ENCODE results near the gene SEMA7A. TPM values are rescaled to one million over a fixed set of nuclear protein-coding genes. Genes with fewer than 3 reads are reported as not detected.

SEMA7A gene
- total RNA-seq, 4 donors from 2014 or later: 1.5 to 42.9 (median 1.6) TPM

DNA sequence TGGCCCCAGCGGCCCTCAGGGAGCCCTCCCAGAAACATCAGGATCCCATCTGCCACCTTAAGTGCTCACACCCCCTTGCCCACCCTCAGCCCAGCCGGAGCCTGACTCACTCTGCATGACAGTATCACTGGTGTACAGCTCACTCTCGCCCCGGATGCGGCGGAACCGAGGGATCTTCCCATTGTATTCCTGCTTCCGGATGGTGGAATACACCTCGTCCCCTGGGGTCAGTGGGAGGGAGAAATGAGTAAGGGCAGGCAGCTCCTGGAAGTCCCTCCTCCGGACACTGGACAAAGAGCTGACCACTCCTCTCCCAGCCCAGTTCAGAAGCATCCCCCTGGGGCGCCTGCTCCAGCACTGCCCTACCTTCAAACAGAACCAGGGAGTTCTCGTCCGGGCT is 16.5 kb downstream of the SEMA7A start:
- H3K9me3 ChIP-seq: no peaks in the 10 kb centered on the region
- H3K27ac ChIP-seq: peak overlapping the region in 1 of 4 donors; percentile 25
- H3K36me3 ChIP-seq: no peaks in the 10 kb centered on the region
- no peak overlapping the region for H3K4me3 ChIP-seq
- no peak for DNase-seq
- peaks cover 0 to 26% (median 12%) of the 10 kb centered on the region in 4 donors for H3K4me1 ChIP-seq
- TF ChIP-seq, protein P1, sequence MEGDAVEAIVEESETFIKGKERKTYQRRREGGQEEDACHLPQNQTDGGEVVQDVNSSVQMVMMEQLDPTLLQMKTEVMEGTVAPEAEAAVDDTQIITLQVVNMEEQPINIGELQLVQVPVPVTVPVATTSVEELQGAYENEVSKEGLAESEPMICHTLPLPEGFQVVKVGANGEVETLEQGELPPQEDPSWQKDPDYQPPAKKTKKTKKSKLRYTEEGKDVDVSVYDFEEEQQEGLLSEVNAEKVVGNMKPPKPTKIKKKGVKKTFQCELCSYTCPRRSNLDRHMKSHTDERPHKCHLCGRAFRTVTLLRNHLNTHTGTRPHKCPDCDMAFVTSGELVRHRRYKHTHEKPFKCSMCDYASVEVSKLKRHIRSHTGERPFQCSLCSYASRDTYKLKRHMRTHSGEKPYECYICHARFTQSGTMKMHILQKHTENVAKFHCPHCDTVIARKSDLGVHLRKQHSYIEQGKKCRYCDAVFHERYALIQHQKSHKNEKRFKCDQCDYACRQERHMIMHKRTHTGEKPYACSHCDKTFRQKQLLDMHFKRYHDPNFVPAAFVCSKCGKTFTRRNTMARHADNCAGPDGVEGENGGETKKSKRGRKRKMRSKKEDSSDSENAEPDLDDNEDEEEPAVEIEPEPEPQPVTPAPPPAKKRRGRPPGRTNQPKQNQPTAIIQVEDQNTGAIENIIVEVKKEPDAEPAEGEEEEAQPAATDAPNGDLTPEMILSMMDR (IDR thresholded peaks at IDR 0.05): no peak
- TF ChIP-seq POLR2A (IDR thresholded peaks at IDR 0.05): no peak
- H3K27me3 ChIP-seq: no peaks in the 10 kb centered on the region

DNA sequence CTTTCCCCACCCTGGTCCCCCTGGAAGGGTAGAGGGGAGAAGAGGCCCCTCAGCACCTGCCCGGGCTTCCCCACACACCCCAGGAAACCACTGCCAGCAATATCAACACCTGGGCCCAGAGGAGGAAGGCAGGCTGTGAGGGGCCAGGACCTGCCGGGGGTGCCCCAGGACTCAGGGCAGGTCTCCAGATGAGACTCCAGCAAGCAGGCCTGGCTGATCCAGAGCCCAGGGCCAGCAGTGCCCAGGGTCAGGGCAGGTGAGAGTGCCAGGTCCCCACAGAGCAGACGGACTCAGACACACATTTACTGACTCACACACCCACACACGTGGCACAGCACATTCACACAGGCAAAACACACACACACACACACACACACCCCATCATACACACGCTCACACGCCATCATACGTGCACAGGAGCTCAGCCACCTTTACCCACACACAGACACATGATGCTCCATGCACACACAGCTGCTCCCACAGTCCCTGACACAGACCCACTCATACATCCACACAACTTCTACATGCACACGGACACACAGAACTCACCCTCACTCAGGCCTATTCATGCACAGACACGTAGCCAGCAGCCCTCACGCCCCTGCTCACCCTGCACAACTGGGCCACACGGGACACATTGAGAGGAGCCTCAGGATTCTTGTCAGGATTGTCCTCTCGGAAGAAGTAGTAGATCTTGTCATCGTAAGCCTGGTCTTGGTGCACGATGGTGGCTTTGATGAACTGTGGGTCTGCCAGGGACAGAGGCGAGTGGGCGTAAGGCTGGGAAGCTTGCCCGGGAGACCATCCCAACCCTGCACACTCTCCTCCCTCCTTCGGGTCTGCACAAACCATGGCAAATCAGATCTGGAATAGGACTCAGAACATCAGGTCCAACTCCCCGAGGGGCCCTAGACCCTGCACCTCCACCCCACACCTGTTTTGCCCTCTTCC is 17.5 kb downstream of the SEMA7A start:
- Histone ChIP-seq H3K36me3 (no peaks in the 10 kb centered on the region), H3K27me3 (no peaks in the 10 kb centered on the region), H3K9me3 (no peaks in the 10 kb centered on the region), H3K27ac (peak overlapping the region in 1 of 4 donors; percentile 25), H3K4me1 (peaks cover 0 to 18% (median 8%) of the 10 kb centered on the region in 4 donors), H3K4me3 (no peak overlapping the region)
- DNase-seq: no peak
- TF ChIP-seq, protein P1 (IDR thresholded peaks at IDR 0.05): no peak
- TF ChIP-seq POLR2A (IDR thresholded peaks at IDR 0.05): no peak

DNA sequence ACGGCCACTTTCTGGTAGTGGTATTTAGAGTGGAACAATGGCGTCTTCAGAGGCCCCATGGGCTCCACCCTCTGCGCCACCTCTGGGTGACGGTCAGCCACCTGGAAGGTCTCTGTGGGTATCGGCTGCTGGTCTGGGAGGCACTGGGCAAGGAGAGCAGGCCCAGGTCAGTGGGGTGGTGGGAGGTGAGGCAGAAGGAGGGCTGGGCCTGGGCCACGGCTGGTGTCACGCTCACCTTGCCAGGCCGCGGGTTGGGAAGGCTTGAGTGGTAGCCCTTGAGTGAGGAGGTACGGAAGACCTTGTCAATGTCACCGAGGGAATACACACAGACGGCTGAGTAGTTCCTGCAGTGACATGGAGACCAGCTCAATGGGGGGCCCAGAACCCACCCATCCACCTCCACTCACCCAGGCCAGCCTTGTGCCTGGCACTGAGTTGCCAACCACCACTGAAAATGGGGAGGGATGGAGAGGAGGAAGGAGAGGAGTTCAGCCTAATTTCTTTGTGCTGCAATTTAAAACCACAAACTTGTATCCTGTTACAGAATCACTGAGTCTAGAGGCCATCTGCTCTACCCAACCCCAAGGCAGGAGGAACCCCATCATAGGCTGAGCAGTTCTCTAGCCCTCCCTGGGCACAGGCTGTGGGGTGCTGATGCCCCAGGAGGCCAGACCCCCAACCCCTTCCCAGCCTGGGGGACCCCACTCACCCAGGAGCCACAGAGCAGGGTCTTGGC is 19.0 kb downstream of the SEMA7A start:
- DNase-seq: no peak
- TF ChIP-seq, protein P1 (IDR thresholded peaks at IDR 0.05): no peak
- no peak for TF ChIP-seq POLR2A (IDR thresholded peaks at IDR 0.05)
- Histone ChIP-seq H3K27ac (no peak overlapping the region), H3K27me3 (no peaks in the 10 kb centered on the region), H3K36me3 (no peaks in the 10 kb centered on the region), H3K9me3 (no peaks in the 10 kb centered on the region), H3K4me1 (peaks cover 0 to 9% (median 2%) of the 10 kb centered on the region in 4 donors), H3K4me3 (no peak overlapping the region)

DNA sequence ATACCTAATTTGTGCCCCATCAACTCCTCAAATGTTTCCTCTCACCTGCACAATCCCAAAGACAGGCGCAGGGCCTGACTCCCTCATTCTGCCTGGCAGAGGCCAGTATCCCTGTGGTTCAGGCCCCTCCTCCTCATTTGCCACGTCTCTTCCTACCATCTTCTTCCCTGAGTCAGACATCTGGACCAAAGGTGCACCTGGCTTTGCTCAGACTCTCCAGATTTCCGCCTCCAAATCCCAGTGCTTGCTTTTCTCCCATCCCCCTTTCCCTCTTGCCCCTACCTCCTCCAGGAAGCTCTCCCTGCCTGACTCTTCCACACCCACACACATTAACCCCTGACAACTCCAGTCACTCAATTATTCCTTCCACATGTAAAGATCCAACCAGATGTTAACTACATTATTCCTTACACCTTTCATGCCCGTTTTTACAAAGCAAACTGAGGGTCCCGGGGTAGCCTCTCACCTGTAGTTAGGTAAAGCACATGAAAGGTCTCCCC is 19.6 kb downstream of the SEMA7A start:
- Histone ChIP-seq H3K36me3 (no peaks in the 10 kb centered on the region), H3K4me1 (peaks cover 0 to 3% (median 0%) of the 10 kb centered on the region in 4 donors)
- TF ChIP-seq, protein P1 (IDR thresholded peaks at IDR 0.05): no peak
- no peak for TF ChIP-seq POLR2A (IDR thresholded peaks at IDR 0.05)

DNA sequence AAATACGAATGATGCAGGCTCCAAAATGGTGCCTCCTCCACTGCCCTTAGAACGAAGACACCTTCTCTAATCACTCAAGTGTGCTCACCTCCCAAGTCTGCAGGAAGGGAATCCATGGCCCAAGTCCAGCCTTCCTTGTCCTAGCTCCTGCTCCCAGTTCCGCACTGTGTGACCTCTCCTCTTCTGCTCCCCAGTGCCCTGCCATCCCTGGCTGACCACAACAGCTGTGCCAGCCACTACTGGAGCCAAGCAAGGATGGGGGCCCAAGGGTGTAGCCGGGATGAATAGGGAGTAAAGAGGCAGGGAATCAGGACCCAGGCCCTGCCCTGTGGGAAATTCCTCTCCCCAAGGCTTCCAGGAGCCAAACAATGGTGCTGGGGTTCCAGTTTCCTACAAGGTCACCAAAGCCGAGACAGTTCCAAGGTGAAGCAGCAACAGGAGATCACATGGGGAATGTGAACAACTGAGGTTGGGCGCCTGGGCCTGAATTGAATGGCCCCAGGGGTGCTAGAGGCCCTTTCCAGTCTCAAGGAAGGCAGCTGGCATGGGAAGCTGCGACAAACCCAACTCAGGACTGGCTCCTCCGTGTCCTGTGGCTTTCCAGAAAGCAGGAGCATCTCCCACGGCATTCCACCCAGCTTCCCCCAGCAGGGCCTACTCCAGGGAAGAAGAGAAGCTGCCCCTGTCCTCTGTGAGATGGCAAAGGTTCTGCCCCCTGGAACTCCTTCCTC is 20.2 kb downstream of the SEMA7A start:
- no peak overlapping the region for H3K27ac ChIP-seq
- TF ChIP-seq, protein P1 (IDR thresholded peaks at IDR 0.05): no peak
- no peak for TF ChIP-seq POLR2A (IDR thresholded peaks at IDR 0.05)
- no peaks in the 10 kb centered on the region for H3K9me3 ChIP-seq
- no peaks in the 10 kb centered on the region for H3K36me3 ChIP-seq
- H3K4me3 ChIP-seq: no peak overlapping the region
- H3K27me3 ChIP-seq: no peaks in the 10 kb centered on the region
- no peaks in the 10 kb centered on the region for H3K4me1 ChIP-seq
- DNase-seq: no peak

More for the DNA sequence above, 19.6 kb downstream of the SEMA7A start:
- Histone ChIP-seq H3K4me3 (no peak overlapping the region), H3K9me3 (no peaks in the 10 kb centered on the region), H3K27ac (no peak overlapping the region), H3K27me3 (no peaks in the 10 kb centered on the region)
- DNase-seq: no peak
